Psoas muscle (tissue), 8 donors: ENCODE data around the gene INPP4A. TPM values are rescaled to one million over a fixed set of nuclear protein-coding genes. Genes with fewer than 3 reads are reported as not detected.

Experiments used
- ATAC-seq, 4 donors: fragments of 200-7000 bp; cut with Tn5 transposase; one replicate each; pipeline ENCODE4 v1.9.1; 2020; ENCODE audit warnings: moderate library complexity in 3 of 4, mild to moderate bottlenecking in 2 of 4
- DNase-seq, 2 donors: peaks; one replicate each; pipeline ENCODE4 v3.0.0-alpha.2; 2020
- H3K27ac ChIP-seq: fragments of 200-600 bp; one replicate; pipeline ENCODE4 v1.8.0; 2022
- H3K27me3 ChIP-seq, 3 donors: fragments of 200-600 bp in 1 of 3; one replicate each; pipeline versions ENCODE4 v1.6.1 to v1.8.0; 2013 to 2022; ENCODE audit warnings: low read length in 2 of 3, mild to moderate bottlenecking in 2 of 3, moderate library complexity in 1 of 3; ENCODE audit not compliant: insufficient read depth in 3 of 3
- H3K36me3 ChIP-seq, 2 donors: fragments of 200-600 bp in 1 of 2; one replicate each; pipeline versions ENCODE4 v1.6.1 to v1.8.0; 2013 to 2022; ENCODE audit warnings: low read depth in 1 of 2, mild to moderate bottlenecking in 1 of 2, moderate library complexity in 1 of 2; ENCODE audit not compliant: insufficient read depth in 1 of 2
- H3K4me1 ChIP-seq: fragments of 200-600 bp; one replicate; pipeline ENCODE4 v1.8.0; 2022
- H3K4me3 ChIP-seq: fragments of 200-600 bp; one replicate; pipeline ENCODE4 v1.8.0; 2022; ENCODE audit warnings: mild to moderate bottlenecking
- H3K9me3 ChIP-seq: fragments of 200-600 bp; one replicate; pipeline ENCODE4 v1.8.0; 2022
- WGBS, 3 donors: extraction: QIAGEN DNeasy Blood & Tissue Kit; methylation state at CpG; one replicate each; pipeline versions ENCODE4 v1.1.6 to v1.1.7; 2013; 5-methylcytosine and 5-hydroxymethylcytosine counted together
- intact Hi-C, 2 donors: fragments of 100-400 bp; cut with DNase I; formaldehyde crosslinking; loops; one replicate each; pipeline versions ENCODE4 v1.11.0 to v1.14.2; 2022
- polyA plus RNA-seq, 3 donors: library from polyadenylated mRNA; stranded (reverse); fragments of 200-250 nt; gene quantifications; one replicate each; pipeline ENCODE4 v1.2.3, GENCODE V29; 2013
- total RNA-seq, 4 donors: library from RNA; stranded (reverse); fragmentation: NEBNext Ultra II Directional in 2 of 4; extraction: Animal tissue kit (Norgen Biotek cat#: 25700) in 2 of 4; gene quantifications; one replicate each; pipeline versions ENCODE4 v1.2.1 to v1.2.4, GENCODE V29; 2021 to 2023
- TF ChIP-seq, protein P1 (sequence below): fragments of 200-600 bp; IDR thresholded peaks from one replicate; pipeline ENCODE4 v1.8.0; 2022; ENCODE audit warnings: antibody characterized with exemption
- donor health status: healthy with polysubstance abuse.
- donor health status: DM: no; HTN: no; CAD: no; lungs with moderate emphysema.
- donor health status: Bipolar disorder and iron deficiency.
- donor health status: healthy.
- donor health status: DM: yes; HTN: yes; CAD: no.
- donor health status: DM: no; HTN: no; CAD: no.
- donor health status: DM: no; HTN: no; CAD: no.
- donor health status: DM: yes; HTN: yes; CAD: no.

INPP4A gene
- total and polyA plus RNA-seq, 7 donors, result 2.2 to 19.7 (median 9.8) TPM

DNA sequence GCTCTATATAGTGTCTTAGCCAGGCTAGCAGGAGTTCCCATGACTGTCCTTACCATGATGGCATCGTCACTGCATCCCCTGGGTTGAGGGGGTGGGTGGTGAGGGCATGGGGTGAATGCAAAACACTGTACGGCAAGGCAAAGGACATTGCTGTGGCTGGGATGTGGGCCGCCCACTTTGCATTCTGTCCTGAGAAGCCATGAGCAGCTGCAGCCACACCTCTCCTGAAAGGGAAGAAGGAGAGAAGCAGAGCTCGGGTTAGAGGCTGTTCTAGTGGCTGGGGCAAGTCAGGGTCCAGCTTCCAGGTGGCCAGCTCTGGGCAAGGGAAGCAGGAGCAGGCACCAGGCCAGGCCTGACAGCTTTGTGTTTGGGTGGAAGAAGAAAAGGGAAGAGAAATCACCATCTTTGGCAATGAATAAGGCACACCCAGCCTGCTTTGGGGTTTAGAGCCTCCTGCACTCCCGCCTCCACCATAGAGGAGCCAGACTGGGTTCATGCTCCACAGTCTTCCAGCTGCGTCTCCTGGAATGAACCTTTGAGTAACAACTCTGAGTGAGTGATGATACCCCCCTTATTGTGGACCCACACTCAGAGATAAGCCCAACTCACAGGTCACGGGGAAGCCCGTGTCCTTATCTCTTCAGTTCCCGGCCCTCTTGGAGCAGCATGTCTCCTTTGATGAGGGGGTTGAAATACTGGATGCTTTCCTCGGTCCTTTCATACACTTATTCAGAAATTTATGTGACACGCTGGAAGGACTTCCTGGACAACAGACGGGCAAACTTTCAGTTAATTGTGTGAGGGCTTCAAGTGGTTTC lies 63.4 kb downstream of the INPP4A start:
- TF ChIP-seq, protein P1, sequence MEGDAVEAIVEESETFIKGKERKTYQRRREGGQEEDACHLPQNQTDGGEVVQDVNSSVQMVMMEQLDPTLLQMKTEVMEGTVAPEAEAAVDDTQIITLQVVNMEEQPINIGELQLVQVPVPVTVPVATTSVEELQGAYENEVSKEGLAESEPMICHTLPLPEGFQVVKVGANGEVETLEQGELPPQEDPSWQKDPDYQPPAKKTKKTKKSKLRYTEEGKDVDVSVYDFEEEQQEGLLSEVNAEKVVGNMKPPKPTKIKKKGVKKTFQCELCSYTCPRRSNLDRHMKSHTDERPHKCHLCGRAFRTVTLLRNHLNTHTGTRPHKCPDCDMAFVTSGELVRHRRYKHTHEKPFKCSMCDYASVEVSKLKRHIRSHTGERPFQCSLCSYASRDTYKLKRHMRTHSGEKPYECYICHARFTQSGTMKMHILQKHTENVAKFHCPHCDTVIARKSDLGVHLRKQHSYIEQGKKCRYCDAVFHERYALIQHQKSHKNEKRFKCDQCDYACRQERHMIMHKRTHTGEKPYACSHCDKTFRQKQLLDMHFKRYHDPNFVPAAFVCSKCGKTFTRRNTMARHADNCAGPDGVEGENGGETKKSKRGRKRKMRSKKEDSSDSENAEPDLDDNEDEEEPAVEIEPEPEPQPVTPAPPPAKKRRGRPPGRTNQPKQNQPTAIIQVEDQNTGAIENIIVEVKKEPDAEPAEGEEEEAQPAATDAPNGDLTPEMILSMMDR, result no peak
- 73 to 77% (median 75%) methylated on average over 12 of the region's 12 CpGs for WGBS, 3 donors

DNA sequence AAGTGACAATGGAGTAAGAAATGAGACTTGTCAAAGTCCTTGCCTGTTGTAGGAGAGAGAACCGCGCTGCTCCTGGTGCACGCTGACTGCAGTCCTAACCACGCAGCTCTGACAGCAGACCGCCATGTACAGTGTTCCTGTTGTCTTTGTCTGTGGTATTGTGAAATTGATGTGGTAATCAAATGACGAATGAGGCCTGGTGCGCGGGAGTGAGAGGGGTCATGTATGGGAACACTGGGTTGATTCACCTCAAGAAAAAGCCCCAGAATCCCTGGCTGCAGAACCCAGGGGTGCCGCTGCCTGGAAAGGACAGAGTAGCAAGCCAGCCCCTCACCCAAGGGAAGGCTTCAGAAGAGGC lies 64.0 kb downstream of the INPP4A start:
- Histone ChIP-seq H3K4me3 (no peak overlapping the region), H3K9me3 (no peaks in the 10 kb centered on the region), H3K27me3 (no peaks in the 10 kb centered on the region), H3K4me1 (peaks cover 19% of the 10 kb centered on the region), H3K36me3 (no peaks in the 10 kb centered on the region), H3K27ac (no peak overlapping the region)
- TF ChIP-seq, protein P1, result no peak
- DNase-seq, result peak; percentile 43 to 76
- WGBS, 3 donors, result 77 to 82% (median 82%) methylated on average over 9 of the region's 9 CpGs
- intact Hi-C loops, result loop anchor here in 1 of 2 donors (5.0 kb wide), 1 partner anchor 61 kb away; no protein-coding TSS in a partner anchor
- ATAC-seq, result peak in 3 of 4 donors; percentile 61 to 73 (median 65)

More for the DNA sequence above, 63.4 kb downstream of the INPP4A start:
- Histone ChIP-seq H3K36me3 (no peaks in the 10 kb centered on the region), H3K4me1 (peaks cover 24% of the 10 kb centered on the region), H3K4me3 (no peak overlapping the region), H3K9me3 (no peaks in the 10 kb centered on the region), H3K27ac (no peak overlapping the region), H3K27me3 (no peaks in the 10 kb centered on the region)
- ATAC-seq (peak in 2 of 4 donors; percentile 43 to 63), DNase-seq (peak; percentile 63 to 83)
- intact Hi-C loops, result loop anchor here in 1 of 2 donors (5.0 kb wide), 1 partner anchor 61 kb away; no protein-coding TSS in a partner anchor

DNA sequence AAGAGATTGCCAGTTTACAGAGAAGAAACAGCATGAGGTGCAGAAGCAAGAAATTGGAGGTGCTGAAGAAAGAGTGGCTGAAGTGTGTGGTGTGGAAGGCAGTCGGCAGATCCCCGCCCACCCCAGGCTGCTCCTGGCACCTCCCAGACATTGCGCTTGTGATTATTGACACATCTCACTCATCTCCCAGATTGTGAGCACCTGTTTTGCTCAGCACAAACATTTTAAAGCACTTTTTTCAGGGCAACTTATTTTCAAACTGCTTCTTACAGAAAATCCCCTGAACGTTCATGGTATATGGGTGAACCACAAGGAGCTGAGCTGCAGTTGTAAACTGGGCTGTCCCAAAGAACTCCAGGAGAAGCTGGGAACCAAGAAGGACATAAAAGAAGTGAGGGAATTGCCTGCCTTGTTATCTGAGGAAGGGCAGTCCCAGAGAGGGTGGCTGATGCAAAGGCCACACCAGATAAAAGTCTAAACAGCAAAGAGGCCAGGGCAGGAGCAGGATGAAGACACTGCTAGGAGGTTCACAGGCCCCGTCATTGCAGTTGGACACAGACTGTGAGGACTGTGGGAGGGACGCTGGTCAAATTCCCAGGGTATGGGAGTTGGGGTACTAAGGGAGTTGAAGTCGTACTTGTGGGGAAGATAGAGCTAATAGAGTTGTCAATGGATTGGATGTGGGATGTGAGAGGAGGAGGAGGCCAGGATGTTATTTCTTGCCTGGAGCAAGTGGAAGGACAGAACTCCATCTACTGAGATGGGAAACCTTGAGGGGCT lies 65.1 kb downstream of the INPP4A start:
- ATAC-seq (no peak), DNase-seq (no peak)
- Histone ChIP-seq H3K9me3 (no peaks in the 10 kb centered on the region), H3K4me1 (peaks cover 9% of the 10 kb centered on the region), H3K27me3 (no peaks in the 10 kb centered on the region), H3K36me3 (no peaks in the 10 kb centered on the region), H3K4me3 (no peak overlapping the region), H3K27ac (no peak overlapping the region)
- intact Hi-C loops, result loop anchor here in 1 of 2 donors (5.0 to 10.0 kb wide), 2 partner anchors 62 to 95 kb away; no protein-coding TSS in a partner anchor
- TF ChIP-seq, protein P1, result no peak
- 92 to 96% (median 93%) methylated on average over 7 of the region's 7 CpGs for WGBS, 3 donors

DNA sequence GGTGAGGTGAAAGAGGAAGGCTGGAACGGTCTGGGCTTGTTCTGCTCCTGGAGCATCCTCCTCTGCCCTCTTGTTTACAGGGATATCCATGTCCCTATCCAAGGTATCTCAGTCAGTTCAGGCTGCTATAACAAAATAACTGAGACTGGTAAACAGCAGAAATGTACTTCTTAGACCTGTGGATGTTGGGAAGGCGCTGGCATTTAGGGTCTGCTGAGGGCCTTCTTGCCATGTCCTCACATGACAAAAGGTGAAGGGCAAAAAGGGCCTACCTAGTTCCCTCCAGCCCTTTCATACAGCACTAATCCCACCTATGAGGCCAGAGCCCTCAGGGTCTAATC lies 65.6 kb downstream of the INPP4A start:
- H3K4me3 ChIP-seq, result no peak overlapping the region
- ATAC-seq (no peak), DNase-seq (no peak)
- no peaks in the 10 kb centered on the region for H3K27me3 ChIP-seq
- intact Hi-C loops, result loop anchor here in 1 of 2 donors (10.0 kb wide), 1 partner anchor 95 kb away; no protein-coding TSS in a partner anchor
- H3K36me3 ChIP-seq, result no peaks in the 10 kb centered on the region
- TF ChIP-seq, protein P1, result no peak
- 98 to 100% (median 100%) methylated on average over 2 of the region's 2 CpGs for WGBS, 3 donors
- H3K27ac ChIP-seq, result no peak overlapping the region
- no peaks in the 10 kb centered on the region for H3K9me3 ChIP-seq
- peaks cover 3% of the 10 kb centered on the region for H3K4me1 ChIP-seq
